H9 (cell line): ENCODE data around the gene DPYD. TPM values are rescaled to one million over a fixed set of nuclear protein-coding genes. Genes with fewer than 3 reads are reported as not detected.

Experiments
- DNase-seq: peaks from one replicate; pipeline ENCODE4 v3.0.0-alpha.2; 2017
- H2AFZ ChIP-seq: one replicate; pipeline ENCODE4 v1.6.1; 2013; ENCODE audit warnings: mild to moderate bottlenecking, low read length, control low read depth, moderate library complexity
- H2AK5ac ChIP-seq: 2 replicates; pipeline ENCODE4 v1.6.1; 2013; ENCODE audit warnings: low read length, control low read depth, mixed read lengths; ENCODE audit not compliant: insufficient read length
- H2BK120ac ChIP-seq: one replicate; pipeline ENCODE4 v1.6.1; 2013; ENCODE audit warnings: low read depth, mild to moderate bottlenecking, low read length, control low read depth, inconsistent platforms; ENCODE audit not compliant: poor library complexity, severe bottlenecking
- H2BK12ac ChIP-seq: 2 replicates; pipeline ENCODE4 v1.6.1; 2013; ENCODE audit warnings: low read length, control low read depth, mixed read lengths, low read depth; ENCODE audit not compliant: insufficient read length
- H2BK15ac ChIP-seq: 2 replicates; pipeline ENCODE4 v1.6.1; 2013; ENCODE audit warnings: low read depth, low read length, control low read depth
- H2BK20ac ChIP-seq: one replicate; pipeline ENCODE4 v1.6.1; 2013; ENCODE audit warnings: low read depth, mild to moderate bottlenecking, low read length, control low read depth, inconsistent platforms; ENCODE audit not compliant: poor library complexity, severe bottlenecking
- H2BK5ac ChIP-seq: 2 replicates; pipeline ENCODE4 v1.6.1; 2013; ENCODE audit warnings: low read length, control low read depth, mixed read lengths; ENCODE audit not compliant: insufficient read length
- H3K14ac ChIP-seq: 2 replicates; pipeline ENCODE4 v1.6.1; 2013; ENCODE audit warnings: low read length, control low read depth; ENCODE audit not compliant: insufficient read depth
- H3K18ac ChIP-seq: 2 replicates; pipeline ENCODE4 v1.6.1; 2013; ENCODE audit warnings: low read depth, mild to moderate bottlenecking, mixed read lengths, low read length, control low read depth; ENCODE audit not compliant: insufficient read length
- H3K23ac ChIP-seq: 2 replicates; pipeline ENCODE4 v1.6.1; 2013; ENCODE audit warnings: low read length, control low read depth, mixed read lengths, low read depth; ENCODE audit not compliant: insufficient read length
- H3K23me2 ChIP-seq: 2 replicates; pipeline ENCODE4 v1.6.1; 2013; ENCODE audit warnings: low read depth, mild to moderate bottlenecking, mixed read lengths, low read length, control low read depth; ENCODE audit not compliant: insufficient read length, poor library complexity, severe bottlenecking
- H3K27ac ChIP-seq: 2 replicates; pipeline ENCODE4 v1.5.1; 2013; ENCODE audit warnings: low read length, control low read depth, mixed read lengths, low read depth; ENCODE audit not compliant: insufficient read length
- H3K27me3 ChIP-seq: 2 replicates; pipeline ENCODE4 v1.6.1; 2013; ENCODE audit warnings: low read length, control low read depth, inconsistent platforms; ENCODE audit not compliant: insufficient read depth
- H3K4ac ChIP-seq: 2 replicates; pipeline ENCODE4 v1.6.1; 2013; ENCODE audit warnings: low read depth, mild to moderate bottlenecking, control low read depth, inconsistent platforms, low read length, moderate library complexity
- H3K4me1 ChIP-seq: 2 replicates; pipeline ENCODE4 v1.6.1; 2013; ENCODE audit warnings: low read length, control low read depth, inconsistent platforms; ENCODE audit not compliant: insufficient read depth
- H3K4me2 ChIP-seq: 2 replicates; pipeline ENCODE4 v1.6.1; 2013; ENCODE audit warnings: low read length, control low read depth, mixed read lengths; ENCODE audit not compliant: insufficient read length, insufficient read depth
- H3K56ac ChIP-seq: 2 replicates; pipeline ENCODE4 v1.6.1; 2013; ENCODE audit warnings: low read depth, mild to moderate bottlenecking, mixed read lengths, low read length, control low read depth; ENCODE audit not compliant: insufficient read length
- H3K79me1 ChIP-seq: 2 replicates; pipeline ENCODE4 v1.6.1; 2013; ENCODE audit warnings: low read depth, mild to moderate bottlenecking, moderate library complexity, low read length, control low read depth, inconsistent platforms; ENCODE audit not compliant: insufficient read depth, poor library complexity, severe bottlenecking
- H3K79me2 ChIP-seq: 2 replicates; pipeline ENCODE4 v1.6.1; 2013; ENCODE audit warnings: low read length, control low read depth, inconsistent platforms; ENCODE audit not compliant: insufficient read depth
- H3K9ac ChIP-seq: 2 replicates; pipeline ENCODE4 v1.6.1; 2013; ENCODE audit warnings: low read length, control low read depth, mixed read lengths; ENCODE audit not compliant: insufficient read length; ENCODE audit errors: extremely low read depth
- H3K9me3 ChIP-seq: one replicate; pipeline ENCODE4 v1.6.1; 2013; ENCODE audit warnings: low read depth, low read length, inconsistent platforms; ENCODE audit not compliant: control insufficient read depth
- H3T11ph ChIP-seq: one replicate; pipeline ENCODE4 v1.6.1; 2013; ENCODE audit warnings: mild to moderate bottlenecking, low read length, control low read depth, inconsistent platforms
- H4K20me1 ChIP-seq: one replicate; pipeline ENCODE4 v1.6.1; 2013; ENCODE audit not compliant: control insufficient read depth, insufficient read length, insufficient read depth
- H4K5ac ChIP-seq: 2 replicates; pipeline ENCODE4 v1.6.1; 2013; ENCODE audit warnings: low read depth, mild to moderate bottlenecking, mixed read lengths, low read length, control low read depth; ENCODE audit not compliant: insufficient read length
- H4K8ac ChIP-seq: replicated peaks from 2 replicates; pipeline ENCODE4 v1.6.1; 2013; ENCODE audit warnings: low read length, control low read depth, mixed read lengths, low read depth; ENCODE audit not compliant: insufficient read length
- H4K91ac ChIP-seq: 2 replicates; pipeline ENCODE4 v1.6.1; 2013; ENCODE audit warnings: low read depth, mild to moderate bottlenecking, moderate library complexity, mixed read lengths, low read length, control low read depth; ENCODE audit not compliant: insufficient read length
- H3K27ac Mint-ChIP-seq, 3 experiments: 2 replicates in 2 of 3; 3 replicates in 1 of 3; pipeline ENCODE4 v1.8.0; 2020 to 2021; ENCODE audit warnings: mixed read lengths in 3 of 3, mild to moderate bottlenecking in 1 of 3, moderate library complexity in 1 of 3
- H3K27me3 Mint-ChIP-seq: 2 replicates; pipeline ENCODE4 v1.8.0; 2021; ENCODE audit warnings: low read depth, mild to moderate bottlenecking, moderate library complexity, mixed read lengths
- H3K36me3 Mint-ChIP-seq, 3 experiments: 2 replicates in 2 of 3; 3 replicates in 1 of 3; pipeline ENCODE4 v1.8.0; 2020 to 2021; ENCODE audit warnings: low read depth in 3 of 3, mixed read lengths in 3 of 3; ENCODE audit not compliant: insufficient read depth in 1 of 3
- H3K4me1 Mint-ChIP-seq, 2 experiments: 2 replicates each; pipeline ENCODE4 v1.8.0; 2020; ENCODE audit warnings: mixed read lengths in 2 of 2
- H3K4me3 Mint-ChIP-seq, 2 experiments: 2 replicates in 1 of 2; 3 replicates in 1 of 2; pipeline ENCODE4 v1.8.0; 2020 to 2021; ENCODE audit warnings: mild to moderate bottlenecking in 2 of 2, mixed read lengths in 2 of 2, moderate library complexity in 1 of 2
- H3K9me3 Mint-ChIP-seq, 2 experiments: 2 replicates in 1 of 2; 3 replicates in 1 of 2; pipeline ENCODE4 v1.8.0; 2020; ENCODE audit warnings: mild to moderate bottlenecking in 2 of 2, mixed read lengths in 2 of 2, moderate library complexity in 1 of 2
- total RNA-seq: library from RNA; stranded (reverse); gene quantifications from 2 replicates; pipeline ENCODE4 v1.2.1, GENCODE V29; 2021
- TF ChIP-seq, protein P1 (sequence below): fragments of 200-600 bp; sonication (generic); conservative IDR thresholded peaks from 3 replicates; pipeline ENCODE4 v1.8.0; 2021; ENCODE audit warnings: antibody characterized with exemption, mild to moderate bottlenecking

The DPYD gene
- total RNA-seq, 1 experiment from 2014 or later = 0.37 TPM

DNA sequence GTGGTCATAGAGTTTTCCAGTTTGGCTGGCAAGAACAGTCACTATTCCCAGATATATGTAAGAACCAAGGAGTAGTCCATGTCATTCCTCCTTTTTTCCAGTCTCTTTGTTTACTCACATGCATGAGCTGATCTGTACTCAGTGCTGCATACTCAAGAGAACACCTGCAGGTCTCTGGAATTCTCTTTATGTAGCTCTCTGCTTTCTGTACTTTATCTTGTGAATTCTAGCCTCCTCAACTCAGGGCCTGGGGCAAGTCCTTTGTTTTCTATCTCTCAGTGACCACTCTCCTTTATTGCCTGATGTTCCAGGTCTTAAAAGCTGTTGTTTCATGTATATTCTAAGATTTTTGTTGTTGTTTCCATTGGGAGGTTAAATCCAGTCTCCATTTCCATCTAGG is 478.9 kb downstream of the DPYD start:
- Mint-ChIP-seq H3K4me3 (no peak overlapping the region), H3K9me3 (no peaks in the 10 kb centered on the region), H3K27me3 (peaks cover 1% of the 10 kb centered on the region; the same call in 1 of the 2 replicates), H3K4me1 (peaks cover 0 to 4% of the 10 kb centered on the region in 2 experiments; a peak in 2 of 4 replicates), H3K36me3 (no peaks in the 10 kb centered on the region), H3K27ac (peak overlapping the region in 2 of 3 experiments; percentile 71 to 84; a peak in 3 of 7 replicates)
- Histone ChIP-seq H3K79me2 (no peaks in the 10 kb centered on the region), H3K4me1 (no peaks in the 10 kb centered on the region; the same call in 1 of the 2 replicates), H2AK5ac (no peak overlapping the region), H2BK15ac (no peak overlapping the region), H3K23me2 (no peaks in the 10 kb centered on the region), H3K27me3 (no peaks in the 10 kb centered on the region), H3K27ac (no peak overlapping the region), H3K23ac (no peak overlapping the region), H4K91ac (no peak overlapping the region), H3K4me2 (no peak overlapping the region), H3K56ac (no peak overlapping the region), H2AFZ (no peak overlapping the region), H4K20me1 (no peaks in the 10 kb centered on the region), H3K79me1 (no peaks in the 10 kb centered on the region), H4K8ac (no peak overlapping the region), H2BK12ac (no peak overlapping the region), H3K14ac (no peak overlapping the region), H3K9me3 (no peaks in the 10 kb centered on the region), H3K18ac (no peak overlapping the region), H2BK20ac (no peak overlapping the region), H3K4ac (no peak overlapping the region), H2BK5ac (no peak overlapping the region), H2BK120ac (no peak overlapping the region), H3T11ph (no peak overlapping the region), H4K5ac (no peak overlapping the region), H3K9ac (no peak overlapping the region)
- TF ChIP-seq, protein P1, sequence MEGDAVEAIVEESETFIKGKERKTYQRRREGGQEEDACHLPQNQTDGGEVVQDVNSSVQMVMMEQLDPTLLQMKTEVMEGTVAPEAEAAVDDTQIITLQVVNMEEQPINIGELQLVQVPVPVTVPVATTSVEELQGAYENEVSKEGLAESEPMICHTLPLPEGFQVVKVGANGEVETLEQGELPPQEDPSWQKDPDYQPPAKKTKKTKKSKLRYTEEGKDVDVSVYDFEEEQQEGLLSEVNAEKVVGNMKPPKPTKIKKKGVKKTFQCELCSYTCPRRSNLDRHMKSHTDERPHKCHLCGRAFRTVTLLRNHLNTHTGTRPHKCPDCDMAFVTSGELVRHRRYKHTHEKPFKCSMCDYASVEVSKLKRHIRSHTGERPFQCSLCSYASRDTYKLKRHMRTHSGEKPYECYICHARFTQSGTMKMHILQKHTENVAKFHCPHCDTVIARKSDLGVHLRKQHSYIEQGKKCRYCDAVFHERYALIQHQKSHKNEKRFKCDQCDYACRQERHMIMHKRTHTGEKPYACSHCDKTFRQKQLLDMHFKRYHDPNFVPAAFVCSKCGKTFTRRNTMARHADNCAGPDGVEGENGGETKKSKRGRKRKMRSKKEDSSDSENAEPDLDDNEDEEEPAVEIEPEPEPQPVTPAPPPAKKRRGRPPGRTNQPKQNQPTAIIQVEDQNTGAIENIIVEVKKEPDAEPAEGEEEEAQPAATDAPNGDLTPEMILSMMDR = no peak
- no peak for DNase-seq
